COLO668 (cell line): Measurements from ENCODE around the gene TMEM39B.
"Not testable (repeated sequence)": the region's sequence is repeated elsewhere in the genome, so short reads cannot be mapped to it uniquely, and the experiment has no call there.

Source experiments
- DNase-seq: peaks from one replicate; lab custom pipeline; 2025; ENCODE audit not compliant: unreplicated experiment; lab: John Stamatoyannopoulos, UW

The TMEM39B gene

GRCh38 chr1:32068957-32069588 is 3.7 kb upstream of the TMEM39B start:
- no peak for DNase-seq

- no peak for DNase-seq
These were observed 749 bp upstream of the TMEM39B start for GRCh38 chr1:32071758-32072621.

DNA sequence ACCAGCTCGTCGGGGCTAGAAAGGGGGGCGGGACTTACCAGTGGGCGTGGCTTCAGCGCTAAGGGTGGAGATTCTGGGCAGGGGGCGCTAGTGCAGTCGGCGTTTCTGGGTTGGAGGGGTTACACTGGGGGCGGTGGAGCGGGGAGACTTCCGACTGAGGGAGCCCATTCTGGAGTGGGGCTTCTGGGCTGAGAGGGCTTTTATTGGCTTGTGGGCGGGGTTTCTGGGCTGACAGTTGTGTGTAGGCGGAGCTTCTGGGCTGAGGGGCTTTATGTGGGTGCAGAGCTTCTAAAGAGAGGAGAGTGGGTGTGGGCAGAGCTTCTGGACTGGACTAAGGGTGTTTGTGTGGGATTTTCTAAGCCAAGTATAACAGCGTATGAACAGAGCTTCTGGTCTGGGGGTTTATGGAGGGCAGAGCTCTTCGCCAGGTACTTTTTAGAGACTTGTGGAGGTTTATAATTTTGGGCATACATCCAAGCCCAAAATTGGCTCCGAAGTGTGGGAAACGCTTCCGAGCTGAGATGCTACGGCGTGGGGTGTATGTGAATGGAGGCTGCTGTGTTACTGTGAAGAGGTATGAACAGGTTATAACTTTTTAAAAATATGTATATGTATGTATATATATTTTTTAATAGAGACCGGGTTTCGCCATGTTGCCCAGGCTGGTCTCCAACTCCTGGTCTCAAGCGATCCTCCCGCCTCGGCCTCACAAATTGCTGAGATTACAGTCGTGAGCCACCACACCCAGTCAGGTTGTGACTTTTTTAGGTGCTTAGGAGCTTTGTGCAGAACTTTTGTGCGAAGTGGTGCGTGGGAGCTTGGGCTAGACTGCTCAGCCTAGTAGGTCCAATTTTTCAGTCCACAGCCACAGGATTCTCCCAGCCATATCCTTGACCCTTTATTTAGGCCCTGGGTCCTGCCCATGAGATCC is 825 bp downstream of the TMEM39B start:
- no peak for DNase-seq

- no peak for DNase-seq
These were observed 2.1 kb downstream of the TMEM39B start for GRCh38 chr1:32074841-32075240.

GRCh38 chr1:32077451-32077850 is 4.7 kb downstream of the TMEM39B start:
- no peak for DNase-seq

DNA sequence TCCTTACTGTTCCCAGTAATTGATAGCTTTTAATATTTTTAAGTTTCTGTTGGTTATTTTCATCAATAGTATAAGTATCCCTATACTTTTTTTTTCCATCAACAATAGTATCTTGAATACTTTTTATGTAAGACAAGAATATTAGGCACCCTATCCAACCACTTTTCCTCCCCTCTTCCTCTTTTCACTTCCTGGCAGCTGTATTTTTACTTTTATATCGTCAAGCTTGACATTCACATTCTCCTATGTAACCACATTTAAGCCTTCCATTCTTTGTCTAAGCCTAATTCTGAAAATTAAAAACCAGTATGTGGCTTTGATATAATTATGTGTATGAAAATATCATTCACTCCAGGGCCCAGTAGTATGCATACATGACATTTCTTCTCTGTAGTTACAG is 9.3 kb downstream of the TMEM39B start:
- no peak for DNase-seq

- not testable (repeated sequence) for DNase-seq
These were observed 13.6 kb downstream of the TMEM39B start for GRCh38 chr1:32086381-32086780.

GRCh38 chr1:32091176-32091575 is 18.4 kb downstream of the TMEM39B start:
- DNase-seq: no peak

DNA sequence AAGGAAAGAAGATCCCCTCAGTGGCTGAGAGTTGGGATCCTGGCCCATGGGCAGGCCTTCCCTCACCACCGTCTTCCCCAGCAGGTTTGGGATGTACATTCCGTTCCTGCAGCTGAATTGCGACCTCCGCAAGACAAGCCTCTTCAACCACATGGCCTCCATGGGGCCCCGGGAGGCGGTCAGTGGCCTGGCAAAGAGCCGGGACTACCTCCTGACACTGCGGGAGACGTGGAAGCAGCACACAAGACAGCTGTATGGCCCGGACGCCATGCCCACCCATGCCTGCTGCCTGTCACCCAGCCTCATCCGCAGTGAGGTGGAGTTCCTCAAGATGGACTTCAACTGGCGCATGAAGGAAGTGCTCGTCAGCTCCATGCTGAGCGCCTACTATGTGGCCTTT is 18.9 kb downstream of the TMEM39B start:
- no peak for DNase-seq

- DNase-seq: peak; percentile 82
These were observed 22.2 kb downstream of the TMEM39B start for GRCh38 chr1:32094746-32095521.

- no peak for DNase-seq
These were observed 26.7 kb downstream of the TMEM39B start for GRCh38 chr1:32099426-32099825.

GRCh38 chr1:32100359-32100758 is 27.6 kb downstream of the TMEM39B start:
- DNase-seq: no peak

- DNase-seq: no peak
These were observed 28.3 kb downstream of the TMEM39B start for GRCh38 chr1:32100807-32101708.

DNA sequence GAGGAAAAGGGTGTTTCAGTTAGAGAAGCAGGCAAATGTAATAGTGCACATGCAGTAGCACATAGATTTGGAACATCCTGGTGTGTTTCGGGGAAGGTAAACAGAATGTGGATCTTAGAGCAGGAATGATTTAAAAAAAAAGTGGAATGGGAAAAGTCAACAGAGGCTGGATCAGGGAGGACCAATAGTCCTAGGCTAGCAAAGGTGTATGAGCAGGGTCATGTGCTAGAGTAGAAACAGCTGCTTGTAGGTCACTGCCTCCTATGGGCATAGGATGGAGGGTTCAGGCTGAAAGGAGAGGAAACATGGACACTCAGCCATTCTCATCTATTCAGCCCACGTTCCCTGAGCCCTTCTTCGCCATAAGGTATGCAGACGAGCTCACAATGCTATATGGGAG is 31.4 kb downstream of the TMEM39B start:
- DNase-seq: no peak

GRCh38 chr1:32105338-32105737 is 32.6 kb downstream of the TMEM39B start:
- no peak for DNase-seq

DNA sequence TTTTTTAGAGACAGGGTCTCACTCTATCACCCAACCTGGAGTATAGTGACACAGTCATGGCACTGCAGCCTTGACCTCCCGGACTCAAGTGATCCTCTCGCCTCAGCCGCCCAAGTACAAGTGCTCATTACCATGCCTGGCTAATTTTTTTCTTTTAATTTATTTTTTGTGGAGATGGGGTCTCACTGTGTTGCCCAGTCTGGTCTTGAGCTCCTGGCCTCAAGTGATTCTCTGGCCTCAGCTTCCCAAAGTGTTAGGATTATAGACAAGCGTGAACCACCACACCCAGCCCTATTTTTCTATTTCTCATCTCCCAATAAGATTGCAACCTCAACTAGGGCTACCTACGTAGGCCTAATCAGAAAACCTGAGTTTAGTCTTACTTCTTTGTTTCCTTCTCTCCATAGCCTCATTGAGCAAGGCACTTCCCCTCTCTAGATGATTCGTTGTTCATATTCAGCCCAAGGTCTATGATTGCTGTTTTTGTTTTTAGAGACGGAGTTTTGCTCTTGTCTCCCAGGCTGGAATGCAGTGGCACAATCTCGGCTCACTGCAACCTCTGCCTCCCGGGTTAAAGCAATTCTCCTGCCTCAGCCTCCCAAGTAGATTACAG is 34.0 kb downstream of the TMEM39B start:
- no peak for DNase-seq

- DNase-seq: peak; percentile 98
These were observed 35.3 kb downstream of the TMEM39B start, which contains the start of gene KPNA6 for GRCh38 chr1:32107742-32108661. Gene KPNA6 (plus strand): TSS chr1:32108056. CDS start chr1:32108131, 75 bp downstream.

- no peak for DNase-seq
These were observed 38.4 kb downstream of the TMEM39B start for GRCh38 chr1:32111040-32111623.
